Muscle of leg (tissue), 11 donors: Measurements from ENCODE around the gene C13orf46. TPM values are rescaled to one million over a fixed set of nuclear protein-coding genes. Genes with fewer than 3 reads are reported as not detected.

Source experiments
- DNase-seq: peaks from one replicate; pipeline ENCODE4 v3.0.0; 2013
- H3K27ac ChIP-seq: one replicate; pipeline ENCODE4 v1.5.1; 2013; ENCODE audit warnings: mild to moderate bottlenecking, low read length, control low read depth
- H3K27me3 ChIP-seq: one replicate; pipeline ENCODE4 v1.6.1; 2013; ENCODE audit warnings: low read length; ENCODE audit not compliant: control insufficient read depth, insufficient read depth
- H3K36me3 ChIP-seq: one replicate; pipeline ENCODE4 v1.6.1; 2013; ENCODE audit warnings: low read length; ENCODE audit not compliant: control insufficient read depth, insufficient read depth
- H3K4me1 ChIP-seq: one replicate; pipeline ENCODE4 v1.6.1; 2013; ENCODE audit warnings: low read length; ENCODE audit not compliant: control insufficient read depth, insufficient read depth
- H3K4me3 ChIP-seq: one replicate; pipeline ENCODE4 v1.5.1; 2013; ENCODE audit warnings: low read length, control low read depth
- H3K9me3 ChIP-seq: replicated peaks from 2 replicates; pipeline ENCODE4 v1.6.1; 2013; ENCODE audit warnings: low read depth, low read length; ENCODE audit not compliant: control insufficient read depth
- WGBS: methylation state at CpG from one replicate; pipeline ENCODE4 v1.1.5; 2013; ENCODE audit warnings: missing lambda C conversion rate; ENCODE audit not compliant: insufficient coverage; 5-methylcytosine and 5-hydroxymethylcytosine counted together
- polyA plus RNA-seq, 8 donors: library from polyadenylated mRNA; unstranded; fragments of 120-200 nt; gene quantifications; one replicate each; pipeline versions ENCODE4 v1.2.1 to v1.2.3, GENCODE V29; 2013; ENCODE audit warnings: inconsistent platforms in 1 of 8, low replicate concordance in 1 of 8; ENCODE audit not compliant: insufficient read length in 8 of 8, insufficient read depth in 1 of 8
- total RNA-seq: library from RNA; stranded (reverse); fragments of 120-200 nt; gene quantifications from one replicate; pipeline ENCODE4 v1.2.4, GENCODE V29; 2013

C13orf46 gene
- total and polyA plus RNA-seq, 9 donors, result 0.09 to 0.56 (median 0.28) TPM

GRCh38 chr13:114017028-114017630, 43.3 kb upstream of the C13orf46 start:
- no peak for DNase-seq
- Histone ChIP-seq H3K36me3 (peaks cover 86% of the 10 kb centered on the region), H3K9me3 (no peaks in the 10 kb centered on the region), H3K4me1 (peaks cover 3% of the 10 kb centered on the region), H3K4me3 (no peak overlapping the region), H3K27me3 (no peaks in the 10 kb centered on the region), H3K27ac (no peak overlapping the region)
- WGBS, result 82% methylated on average over 29 of the region's 29 CpGs

DNA sequence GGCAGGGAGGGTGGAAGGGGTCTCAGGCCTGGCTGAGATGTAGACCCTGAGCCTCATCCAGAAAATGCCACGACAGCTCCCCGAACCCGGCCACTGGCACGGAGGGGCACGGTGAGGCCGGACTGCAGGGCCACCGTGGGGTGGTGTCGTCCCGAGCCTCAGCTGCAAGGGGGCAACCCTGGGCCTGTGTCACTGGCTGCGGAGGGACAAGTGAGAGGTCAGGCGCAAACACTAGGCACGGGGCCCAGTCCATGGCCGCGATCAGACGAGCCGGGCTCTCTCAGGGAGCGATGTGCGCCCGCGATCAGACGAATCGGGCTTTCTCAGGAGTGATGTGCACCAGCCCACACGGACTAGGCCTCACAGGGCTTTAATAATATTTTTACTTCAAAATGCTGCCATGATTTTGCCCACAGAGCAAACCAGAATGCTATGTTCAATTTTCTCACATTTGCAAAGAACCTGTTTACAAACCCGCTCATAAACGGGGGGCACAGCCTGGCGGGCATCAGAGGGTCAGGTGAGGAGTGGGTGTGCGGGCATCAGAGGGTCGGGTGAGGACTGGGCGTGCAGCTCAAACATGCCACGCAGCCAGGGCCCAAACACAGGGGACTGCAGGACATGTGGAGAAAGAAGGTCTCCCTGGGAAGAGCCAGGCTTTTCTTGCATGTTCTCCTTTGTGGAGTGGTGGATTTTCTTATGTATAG, 42.6 kb upstream of the C13orf46 start:
- peaks cover 3% of the 10 kb centered on the region for H3K4me1 ChIP-seq
- no peak for DNase-seq
- no peaks in the 10 kb centered on the region for H3K27me3 ChIP-seq
- peaks cover 85% of the 10 kb centered on the region for H3K36me3 ChIP-seq
- no peaks in the 10 kb centered on the region for H3K9me3 ChIP-seq
- H3K27ac ChIP-seq, result no peak overlapping the region
- WGBS, result 90% methylated on average over 30 of the region's 30 CpGs
- no peak overlapping the region for H3K4me3 ChIP-seq

GRCh38 chr13:114015969-114016295, 42.1 kb upstream of the C13orf46 start:
- peaks cover 85% of the 10 kb centered on the region for H3K36me3 ChIP-seq

DNA sequence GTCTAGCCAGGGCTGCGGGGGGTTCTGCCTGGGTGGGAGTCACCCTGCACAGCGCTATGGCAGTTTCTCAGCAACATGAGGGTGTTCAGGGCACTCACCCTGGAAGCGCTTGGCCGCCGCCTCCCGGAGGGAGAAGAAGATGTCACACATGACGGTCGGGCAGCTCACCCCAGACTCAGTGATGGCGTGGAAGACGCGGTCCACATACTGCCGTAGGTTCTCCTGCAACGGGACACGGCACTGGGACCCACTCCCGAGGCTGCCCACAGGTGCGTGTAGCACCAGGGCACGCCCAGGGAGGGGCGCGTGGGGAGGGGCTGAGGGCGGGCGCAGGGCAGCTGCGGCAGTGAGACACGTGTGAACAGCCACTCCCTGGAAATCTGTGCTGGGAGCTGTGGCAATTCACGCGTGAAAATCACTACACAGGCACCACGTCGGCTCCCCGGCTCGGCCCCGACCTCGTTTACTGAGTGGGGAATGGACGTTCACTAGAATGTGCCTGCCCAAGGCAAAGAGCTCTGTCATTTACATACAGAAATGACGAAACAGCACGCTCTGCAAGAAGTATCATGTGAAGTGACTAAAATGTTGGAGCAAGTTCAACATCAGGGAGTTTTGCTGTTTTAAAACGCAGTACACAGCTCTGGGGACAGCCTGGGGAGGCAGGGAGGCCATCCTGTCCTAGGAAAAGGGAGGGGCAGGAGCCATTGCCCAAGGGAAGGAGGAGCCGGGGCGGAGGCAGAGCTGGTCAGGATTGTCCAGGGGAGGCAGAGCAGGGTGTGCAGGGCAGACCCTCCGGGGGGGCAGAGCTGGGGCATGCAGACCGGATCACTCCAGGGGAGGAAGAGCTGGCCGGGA, 41.5 kb upstream of the C13orf46 start:
- 77% methylated on average over 40 of the region's 40 CpGs for WGBS
- Histone ChIP-seq H3K36me3 (peaks cover 83% of the 10 kb centered on the region), H3K27me3 (no peaks in the 10 kb centered on the region), H3K9me3 (no peaks in the 10 kb centered on the region), H3K4me1 (peaks cover 3% of the 10 kb centered on the region), H3K27ac (no peak overlapping the region), H3K4me3 (no peak overlapping the region)
- DNase-seq, result peak; percentile 87

More at GRCh38 chr13:114015969-114016295, 42.1 kb upstream of the C13orf46 start:
- DNase-seq, result no peak
- Histone ChIP-seq H3K4me3 (no peak overlapping the region), H3K27me3 (no peaks in the 10 kb centered on the region), H3K27ac (no peak overlapping the region), H3K4me1 (peaks cover 3% of the 10 kb centered on the region), H3K9me3 (no peaks in the 10 kb centered on the region)
- WGBS, result 83% methylated on average over 10 of the region's 11 CpGs

- Histone ChIP-seq H3K36me3 (peaks cover 88% of the 10 kb centered on the region), H3K4me1 (peaks cover 3% of the 10 kb centered on the region), H3K9me3 (no peaks in the 10 kb centered on the region), H3K27me3 (no peaks in the 10 kb centered on the region), H3K4me3 (no peak overlapping the region), H3K27ac (no peak overlapping the region)
- 93% methylated on average over 19 of the region's 22 CpGs for WGBS
- DNase-seq, result no peak
These were observed 40.2 kb upstream of the C13orf46 start for GRCh38 chr13:114013952-114014629.

GRCh38 chr13:114013336-114013735, 39.5 kb upstream of the C13orf46 start:
- Histone ChIP-seq H3K4me1 (peaks cover 3% of the 10 kb centered on the region), H3K4me3 (no peak overlapping the region), H3K9me3 (no peaks in the 10 kb centered on the region), H3K36me3 (peaks cover 84% of the 10 kb centered on the region), H3K27ac (no peak overlapping the region), H3K27me3 (no peaks in the 10 kb centered on the region)
- DNase-seq, result no peak
- WGBS, result 79% methylated on average over 4 of the region's 4 CpGs

DNA sequence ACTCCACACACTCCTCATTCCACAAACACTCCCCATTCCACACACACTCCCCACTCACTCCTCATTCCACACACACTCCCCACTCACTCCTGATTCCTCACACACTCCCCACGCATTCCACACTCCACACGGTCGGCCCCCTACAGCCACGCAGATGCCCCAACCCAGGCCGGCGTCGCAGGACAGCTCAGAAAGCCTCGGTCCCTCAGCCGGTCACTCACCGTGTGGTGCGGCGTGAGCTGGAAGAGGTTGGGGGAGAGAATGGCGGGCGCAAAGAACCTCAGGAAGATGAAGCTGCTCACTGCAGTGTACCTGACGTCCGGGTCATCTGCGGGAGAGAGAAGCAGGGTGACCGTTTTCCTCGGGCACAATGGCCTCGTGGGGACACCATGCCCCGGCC, 39.0 kb upstream of the C13orf46 start:
- Histone ChIP-seq H3K4me3 (no peak overlapping the region), H3K27me3 (no peaks in the 10 kb centered on the region), H3K4me1 (peaks cover 3% of the 10 kb centered on the region), H3K9me3 (no peaks in the 10 kb centered on the region), H3K36me3 (peaks cover 80% of the 10 kb centered on the region), H3K27ac (no peak overlapping the region)
- WGBS, result 85% methylated on average over 13 of the region's 21 CpGs
- DNase-seq, result no peak

DNA sequence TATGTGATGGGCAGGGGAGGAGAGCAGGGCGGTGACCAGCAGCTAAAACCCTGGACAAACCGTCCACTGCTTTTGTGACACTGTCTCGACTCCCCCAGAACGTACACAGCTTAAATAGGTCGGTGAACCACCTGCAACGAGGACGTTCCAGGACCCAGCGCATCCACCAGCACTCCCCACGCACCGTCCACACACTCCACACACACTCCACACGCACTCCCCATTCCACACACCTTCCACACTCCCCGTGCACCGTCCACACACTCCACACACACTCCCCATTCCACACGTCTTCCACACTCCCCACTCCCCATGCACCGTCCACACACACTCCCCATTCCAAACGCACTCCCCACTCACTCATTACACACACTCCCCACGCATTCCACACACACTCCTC, 38.3 kb upstream of the C13orf46 start:
- H3K27ac ChIP-seq, result no peak overlapping the region
- H3K36me3 ChIP-seq, result peaks cover 76% of the 10 kb centered on the region
- WGBS, result 88% methylated on average over 16 of the region's 17 CpGs
- DNase-seq, result no peak
- H3K4me1 ChIP-seq, result peaks cover 3% of the 10 kb centered on the region
- no peaks in the 10 kb centered on the region for H3K9me3 ChIP-seq
- H3K27me3 ChIP-seq, result no peaks in the 10 kb centered on the region
- no peak overlapping the region for H3K4me3 ChIP-seq

GRCh38 chr13:114011226-114011625, 37.4 kb upstream of the C13orf46 start:
- no peak for DNase-seq
- Histone ChIP-seq H3K36me3 (peaks cover 67% of the 10 kb centered on the region), H3K4me1 (peaks cover 3% of the 10 kb centered on the region), H3K4me3 (no peak overlapping the region), H3K27ac (no peak overlapping the region), H3K27me3 (no peaks in the 10 kb centered on the region), H3K9me3 (no peaks in the 10 kb centered on the region)
- WGBS, result 95% methylated on average over 19 of the region's 19 CpGs
